ENCODE measurements around the gene MTHFD2L. TPM values are rescaled to one million over a fixed set of nuclear protein-coding genes. Genes with fewer than 3 reads are reported as not detected.

Gene MTHFD2L
- total RNA-seq, 2 experiments from 2014 or later: 8.6 to 9.3 TPM

DNA sequence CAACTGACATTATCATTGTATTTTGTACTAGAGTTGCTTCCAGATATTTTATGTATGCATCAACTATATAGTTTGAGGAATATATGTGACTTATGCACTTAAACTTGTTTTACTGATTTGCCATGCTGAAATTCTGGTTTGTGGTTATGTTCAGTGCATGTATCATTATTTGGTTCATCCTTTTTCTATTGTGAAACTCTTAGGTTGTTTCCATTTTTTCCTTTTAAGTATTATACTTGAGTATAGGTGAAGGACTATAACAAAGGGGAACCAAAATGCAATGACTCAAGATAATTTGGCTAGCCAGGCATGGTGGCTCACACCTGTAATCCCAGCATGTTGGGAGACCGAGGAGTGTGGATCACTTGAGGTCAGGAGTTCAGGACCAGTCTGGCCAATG, 129.2 kb downstream of the MTHFD2L start:
- ChIA-PET CTCF (no interaction called here), POLR2A (no interaction called here)

DNA sequence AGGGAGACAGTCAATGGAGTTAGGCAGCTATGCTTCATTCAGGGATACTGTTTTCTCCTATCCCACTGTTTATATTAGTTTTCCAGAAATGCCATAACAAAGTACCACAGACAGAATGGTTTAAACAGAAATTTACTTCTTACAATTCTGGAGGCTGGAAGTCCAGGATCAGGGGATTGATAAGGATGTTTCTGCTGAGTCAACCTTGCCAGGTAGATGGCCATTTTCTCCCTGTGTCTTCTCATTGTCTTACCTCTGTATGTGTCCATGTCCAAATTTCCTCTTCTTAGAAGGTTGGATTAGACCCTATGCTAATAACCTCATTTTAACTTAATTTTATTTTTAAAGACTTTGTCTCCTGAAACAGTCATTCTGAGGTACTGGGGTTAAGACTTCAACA, 129.9 kb downstream of the MTHFD2L start:
- POLR2A ChIA-PET: no interaction called here
- CTCF ChIA-PET: no interaction called here

DNA sequence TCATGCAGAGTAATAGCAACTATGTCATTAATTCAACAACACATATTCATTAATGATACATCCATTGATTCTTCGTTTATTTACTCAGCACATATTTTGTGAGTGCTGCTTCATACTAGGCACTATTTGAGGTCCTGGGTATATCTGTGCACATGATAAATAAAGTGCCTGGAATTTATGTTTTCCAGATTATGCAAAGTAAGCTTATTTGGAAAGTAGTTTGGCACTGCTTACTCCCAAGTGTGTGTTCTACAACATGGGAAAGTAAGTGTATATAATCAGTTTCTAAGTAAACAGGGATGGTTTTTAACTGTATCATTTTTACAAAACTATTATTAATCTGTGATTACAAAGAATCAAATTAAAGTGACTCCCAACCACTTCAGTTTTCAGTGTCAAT, 133.6 kb downstream of the MTHFD2L start:
- ChIA-PET POLR2A (no interaction called here), CTCF (no interaction called here)

DNA sequence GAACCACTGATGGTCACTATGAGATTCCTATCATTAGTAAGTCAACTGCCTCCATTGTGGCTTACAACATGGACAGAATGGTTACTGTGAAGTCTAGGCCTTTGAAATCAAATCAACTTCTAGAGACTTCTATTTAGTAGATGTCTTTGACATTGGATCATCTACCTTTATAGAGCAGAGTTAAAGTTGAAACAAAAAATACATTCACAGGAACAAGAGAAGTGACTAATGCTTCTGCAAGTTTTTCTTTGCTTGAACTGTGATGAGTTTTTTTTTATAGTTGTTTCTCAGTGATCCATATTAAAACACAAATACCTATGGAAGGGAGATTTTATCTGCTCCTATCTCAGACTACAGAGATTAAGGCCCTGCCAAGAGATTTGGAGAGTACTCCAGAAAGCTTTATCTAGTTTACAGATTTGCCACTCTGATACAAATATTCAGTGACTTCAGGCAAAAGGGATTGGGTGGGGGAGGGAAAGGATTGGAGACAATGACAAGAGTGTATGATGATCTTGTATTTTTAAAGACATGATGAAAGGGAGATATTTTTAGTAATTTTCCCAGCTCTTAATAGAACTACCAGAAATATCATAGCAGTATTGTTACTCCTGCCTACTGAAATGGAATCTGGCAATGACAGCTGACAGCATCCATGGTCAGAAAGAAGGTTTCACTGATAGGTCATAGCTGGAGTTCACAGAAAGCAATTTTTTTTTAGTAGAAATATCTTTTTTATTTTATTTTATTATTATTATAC, 134.4 kb downstream of the MTHFD2L start:
- ChIA-PET CTCF (no interaction called here), POLR2A (no interaction called here)

DNA sequence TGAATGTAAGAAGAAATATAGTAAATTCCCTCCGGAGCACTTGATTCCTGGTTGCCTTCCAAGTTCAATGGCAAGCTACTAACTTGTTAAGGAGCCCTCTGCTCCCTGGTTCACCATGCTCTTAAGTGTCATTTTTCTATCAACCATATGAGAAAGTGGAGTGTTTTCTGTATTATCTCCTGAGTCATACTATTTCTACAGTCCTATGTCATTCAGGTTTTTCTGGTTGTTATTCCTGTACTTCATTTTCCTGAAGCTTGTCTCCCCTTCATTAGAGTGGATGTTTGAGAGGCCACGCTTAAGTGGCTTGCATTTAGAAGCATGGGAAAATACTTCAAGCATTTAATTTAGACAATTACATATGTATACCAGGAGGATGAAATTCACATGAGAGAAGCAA, 135.6 kb downstream of the MTHFD2L start:
- ChIA-PET CTCF (no interaction called here), POLR2A (no interaction called here)

DNA sequence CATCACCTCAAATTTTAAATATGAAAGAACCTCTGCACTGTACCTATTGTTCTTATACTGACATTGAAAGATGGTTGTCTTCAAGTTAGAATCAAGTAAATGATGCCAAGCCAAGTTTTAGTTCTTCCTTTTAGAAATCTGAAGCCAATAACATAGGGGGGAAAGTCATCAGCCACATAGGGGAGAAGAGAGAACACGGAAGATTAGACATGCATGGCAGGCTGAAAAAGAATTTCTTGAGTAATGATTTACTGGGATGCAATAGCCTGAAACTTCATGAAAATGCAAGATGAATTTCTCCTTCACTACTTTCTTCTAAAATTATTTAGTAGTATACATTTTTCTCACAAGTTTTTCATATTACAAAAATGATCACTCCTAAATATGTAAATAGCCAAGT, 136.8 kb downstream of the MTHFD2L start:
- CTCF ChIA-PET: no interaction called here
- POLR2A ChIA-PET: no interaction called here

DNA sequence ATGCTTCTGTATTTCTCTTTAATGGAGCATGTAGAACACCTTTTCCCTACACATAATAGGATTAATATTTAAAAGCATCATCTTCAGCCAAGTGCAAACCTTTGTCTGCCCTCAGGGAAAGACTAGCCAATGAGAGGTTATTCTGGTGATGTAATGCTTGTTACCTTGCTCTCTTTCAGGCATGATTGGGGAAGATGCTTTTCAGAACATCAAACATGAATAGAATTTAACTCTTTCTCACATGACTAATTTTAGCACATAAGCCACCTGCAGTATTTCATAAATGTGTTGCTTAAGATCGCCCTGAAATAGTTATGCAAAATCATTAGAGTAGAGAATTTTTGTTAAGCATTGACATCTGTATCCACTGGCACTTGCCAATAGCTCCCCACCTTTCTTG, 139.6 kb downstream of the MTHFD2L start:
- CTCF ChIA-PET: no interaction called here
- POLR2A ChIA-PET: no interaction called here

DNA sequence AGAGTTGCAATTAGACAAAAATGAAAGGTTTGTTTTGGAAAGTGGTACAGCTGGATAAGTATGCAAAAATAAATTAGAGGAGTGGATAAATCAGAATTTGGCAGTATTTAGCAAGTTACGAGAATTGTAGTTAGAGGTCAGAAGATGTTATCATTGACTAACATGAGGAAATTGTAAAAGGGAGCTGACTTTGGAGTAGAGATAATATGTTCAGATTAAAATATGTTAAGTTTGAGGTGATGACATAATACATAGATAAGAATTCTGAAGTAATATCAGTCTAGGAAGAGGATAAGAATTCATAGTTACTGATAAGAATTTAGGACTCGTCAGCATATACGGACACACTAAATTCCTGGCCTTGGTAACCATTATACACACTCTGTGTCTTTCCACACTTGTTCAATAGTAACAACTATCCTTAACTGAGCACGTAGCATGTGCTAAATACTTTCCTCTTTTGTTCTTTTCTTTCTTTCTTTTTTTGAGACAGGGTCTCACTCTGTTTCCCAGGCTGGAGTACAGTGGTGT, 146.2 kb downstream of the MTHFD2L start:
- POLR2A ChIA-PET: no interaction called here
- CTCF ChIA-PET: no interaction called here

DNA sequence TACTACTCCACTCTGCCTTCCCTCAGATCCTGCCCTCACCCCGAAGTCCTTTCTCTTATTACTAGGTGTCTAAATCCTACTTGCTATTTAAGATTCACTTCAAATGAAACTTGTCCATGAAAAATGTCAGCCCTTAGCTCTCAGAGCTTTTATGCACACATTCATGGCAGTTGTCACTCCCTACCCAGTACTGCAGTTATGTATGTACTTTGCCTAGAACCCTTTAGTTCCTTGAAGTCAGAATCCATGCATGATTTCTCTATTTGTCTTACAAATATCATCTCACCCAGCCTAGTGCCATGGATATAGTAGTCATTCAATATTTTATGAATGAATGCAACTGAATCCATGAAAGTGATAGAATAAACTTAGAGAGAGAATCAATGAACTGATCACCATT, 147.1 kb downstream of the MTHFD2L start:
- CTCF ChIA-PET: no interaction called here
- POLR2A ChIA-PET: no interaction called here

DNA sequence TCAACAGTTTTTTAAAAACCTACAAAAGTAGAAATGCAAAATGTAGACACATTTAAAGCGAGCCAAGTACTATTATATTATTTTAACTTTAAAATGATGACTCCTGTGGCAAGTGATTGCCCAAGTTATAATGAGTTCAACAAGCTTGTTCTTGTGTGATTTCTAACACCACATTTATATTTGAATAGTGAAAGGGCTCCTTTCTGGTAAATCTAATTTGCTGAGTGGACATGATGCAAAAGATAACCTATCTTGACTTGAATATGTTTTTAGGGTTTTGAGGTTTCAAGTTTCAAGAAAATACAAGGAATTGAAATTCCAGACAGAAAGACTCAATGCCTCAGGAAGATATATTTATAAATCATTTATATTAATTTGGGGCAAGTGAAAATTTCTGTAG, 149.3 kb downstream of the MTHFD2L start:
- CTCF ChIA-PET: no interaction called here
- POLR2A ChIA-PET: no interaction called here

DNA sequence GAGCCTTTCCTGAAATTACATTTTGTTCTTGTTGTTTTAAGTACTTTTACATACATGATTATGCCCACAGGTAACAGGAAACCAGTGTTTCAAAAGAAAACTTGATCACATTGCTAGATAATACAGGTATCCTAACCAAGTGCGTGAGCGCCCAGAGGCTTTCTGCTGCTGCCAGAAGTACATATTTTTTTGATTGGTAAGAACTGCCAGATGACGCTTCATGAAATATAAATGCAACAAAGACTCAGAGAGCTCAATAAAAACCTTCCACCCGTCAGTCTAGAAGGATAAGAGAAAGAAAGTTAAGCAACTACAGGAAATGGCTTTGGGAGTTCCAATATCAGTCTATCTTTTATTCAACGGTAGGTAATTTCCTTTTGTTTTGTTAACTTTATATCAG, 150.3 kb downstream of the MTHFD2L start, which contains the start of gene EPGN:
Gene EPGN (plus strand): TSS at position 256 of the 400 bp plus-strand sequence. CDS start 64 bp downstream, at position 320.
- CTCF ChIA-PET: interaction anchor here (1.3 kb wide), 1 partner anchor 80 kb away, joined by 4 read pairs; no protein-coding TSS in a partner anchor
- POLR2A ChIA-PET: no interaction called here

DNA sequence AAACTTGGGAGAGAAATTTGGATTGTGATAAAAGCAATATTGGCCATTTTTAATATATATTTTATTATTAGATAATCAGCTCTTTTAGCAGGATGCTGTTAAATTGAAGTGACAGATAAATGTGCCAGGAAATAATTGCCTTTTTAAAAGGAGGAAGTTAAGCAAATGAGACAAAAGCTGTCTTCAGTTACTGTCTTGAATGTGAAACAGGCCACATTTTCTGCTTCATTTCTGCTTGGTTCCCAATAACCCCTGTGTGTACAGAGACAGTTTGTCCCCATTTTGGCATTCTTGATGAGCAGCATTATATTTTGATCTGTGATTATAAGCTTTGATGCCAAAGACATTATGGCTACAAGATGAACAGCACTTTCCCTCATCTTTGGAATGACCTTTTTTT, 151.3 kb downstream of the MTHFD2L start:
- POLR2A ChIA-PET: no interaction called here
- CTCF ChIA-PET: interaction anchor here (1.3 kb wide), 1 partner anchor 81 kb away, joined by 4 read pairs; no protein-coding TSS in a partner anchor

DNA sequence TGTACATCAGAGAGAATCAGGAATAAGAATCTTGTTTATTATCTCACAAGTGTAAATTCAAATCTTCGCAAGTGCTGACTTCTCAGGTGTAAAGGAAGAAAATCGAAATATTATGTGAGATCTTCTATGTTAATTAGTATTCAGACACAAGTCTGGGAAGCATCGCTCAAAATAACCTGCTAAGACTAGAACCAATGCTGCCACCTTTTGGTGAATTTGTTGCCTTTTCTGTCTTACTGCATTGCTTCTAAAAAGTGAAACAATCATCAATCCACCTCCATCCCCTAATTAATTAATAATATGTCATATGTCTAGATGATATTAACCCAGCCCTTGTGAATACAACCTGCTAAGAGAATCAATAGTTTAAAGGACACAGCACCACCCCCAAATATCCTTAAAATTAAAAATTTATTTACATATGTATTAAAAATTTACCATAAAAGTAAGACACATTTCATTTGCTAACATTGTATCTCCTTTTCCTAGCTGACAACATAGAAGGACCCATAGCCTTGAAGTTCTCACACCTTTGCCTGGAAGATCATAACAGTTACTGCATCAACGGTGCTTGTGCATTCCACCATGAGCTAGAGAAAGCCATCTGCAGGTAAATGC, 153.9 kb downstream of the MTHFD2L start:
- ChIA-PET CTCF (no interaction called here), POLR2A (no interaction called here)

DNA sequence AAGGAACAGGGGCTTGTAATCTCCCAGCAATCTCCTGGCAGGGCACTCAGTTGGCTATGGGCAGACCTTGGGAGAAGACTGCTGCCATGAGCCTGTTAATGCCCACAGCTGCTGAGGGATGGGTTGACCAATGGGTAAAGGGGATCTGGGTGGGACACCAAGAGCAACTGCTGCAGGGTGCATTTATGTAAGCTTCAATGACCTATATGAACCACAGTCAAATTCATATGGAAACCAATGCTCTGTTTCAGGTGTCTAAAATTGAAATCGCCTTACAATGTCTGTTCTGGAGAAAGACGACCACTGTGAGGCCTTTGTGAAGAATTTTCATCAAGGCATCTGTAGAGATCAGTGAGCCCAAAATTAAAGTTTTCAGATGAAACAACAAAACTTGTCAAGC, 156.4 kb downstream of the MTHFD2L start:
- POLR2A ChIA-PET: no interaction called here
- CTCF ChIA-PET: no interaction called here

DNA sequence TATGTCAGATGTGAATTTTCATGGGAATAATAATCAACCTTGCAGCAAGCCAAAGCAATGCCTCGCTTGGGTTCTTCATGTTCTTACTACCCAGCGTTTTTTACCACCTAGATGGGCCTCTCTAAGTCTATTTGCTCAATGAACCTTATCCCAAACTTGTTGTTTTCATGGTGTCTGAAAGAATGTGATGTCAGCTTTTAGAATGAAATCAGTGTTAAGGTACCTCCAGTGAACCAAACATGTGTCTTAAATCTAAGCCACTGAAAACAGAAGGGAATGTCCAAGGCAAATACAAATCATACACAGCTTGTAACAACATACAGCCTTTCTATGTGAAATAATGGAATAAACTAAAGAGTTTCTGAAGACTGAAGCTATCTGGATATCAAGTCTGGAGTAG, 157.0 kb downstream of the MTHFD2L start:
- CTCF ChIA-PET: no interaction called here
- POLR2A ChIA-PET: no interaction called here

DNA sequence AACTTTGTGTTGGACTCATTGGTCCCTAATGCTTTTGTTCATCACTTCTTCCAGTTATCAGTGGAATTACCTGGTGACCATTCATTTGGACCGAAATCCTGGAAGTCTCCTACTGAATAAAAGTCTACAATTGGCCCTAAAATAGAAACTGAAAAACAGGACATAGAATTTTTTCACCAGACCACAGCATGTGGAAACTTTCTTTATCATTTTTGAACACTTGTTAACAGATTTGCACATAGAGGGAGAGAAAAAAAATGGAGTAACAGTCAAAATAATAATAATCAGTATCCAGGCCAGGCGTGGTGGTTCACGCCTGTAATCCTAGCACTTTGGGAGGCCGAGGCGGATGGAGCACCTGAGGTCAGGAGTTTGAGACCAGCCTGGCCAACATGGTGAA, 157.5 kb downstream of the MTHFD2L start:
- ChIA-PET POLR2A (no interaction called here), CTCF (no interaction called here)

DNA sequence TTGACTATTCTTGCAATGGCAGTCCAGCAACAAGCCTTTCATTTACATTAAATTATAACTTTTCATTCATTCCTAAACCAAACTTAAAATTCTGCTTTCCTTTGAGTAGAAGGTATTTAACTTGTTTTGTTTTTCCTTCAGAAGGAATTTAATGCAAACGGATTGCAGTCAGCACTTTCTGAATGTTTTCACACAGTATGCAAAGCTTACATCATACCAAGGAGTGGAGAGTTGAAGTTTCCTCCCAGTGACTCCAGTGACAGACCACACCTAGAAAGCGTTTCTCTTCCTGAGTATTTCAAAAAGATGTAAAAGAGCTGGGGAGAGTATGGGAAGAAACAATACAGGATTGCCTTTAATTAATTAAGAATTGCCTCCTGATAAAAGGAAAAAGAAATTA, 158.5 kb downstream of the MTHFD2L start:
- CTCF ChIA-PET: no interaction called here
- POLR2A ChIA-PET: no interaction called here

DNA sequence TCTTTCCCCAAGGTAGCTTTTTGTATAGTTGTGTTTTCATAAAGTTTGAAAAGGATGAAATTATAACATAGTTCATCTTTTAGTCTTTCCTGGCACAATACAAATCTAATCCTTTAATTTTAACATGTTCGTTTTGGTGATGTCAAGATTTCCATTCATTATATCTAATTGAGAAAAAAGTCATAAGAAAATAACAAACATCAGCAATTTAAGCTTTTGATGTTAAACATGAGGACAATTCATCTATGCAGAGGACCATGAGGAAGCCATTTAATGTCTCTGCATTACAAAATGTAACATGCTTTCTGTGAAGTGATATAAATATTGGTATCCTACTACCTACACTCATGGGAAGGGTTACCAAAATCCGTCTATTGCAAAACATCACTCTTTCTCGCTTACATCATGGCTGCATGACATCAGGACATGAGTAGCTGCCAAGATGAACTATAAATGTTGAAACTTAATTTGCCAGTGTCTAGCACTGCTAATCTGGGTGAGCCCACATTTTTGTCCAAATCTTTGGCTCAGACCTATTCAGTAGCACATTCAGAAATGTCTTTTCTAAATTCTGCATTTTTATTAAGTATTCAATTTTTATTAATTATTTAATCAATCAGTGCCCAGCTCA, 159.8 kb downstream of the MTHFD2L start:
- POLR2A ChIA-PET: no interaction called here
- CTCF ChIA-PET: interaction anchor here (2.2 kb wide), 1 partner anchor 89 kb away, joined by 5 read pairs; no protein-coding TSS in a partner anchor

DNA sequence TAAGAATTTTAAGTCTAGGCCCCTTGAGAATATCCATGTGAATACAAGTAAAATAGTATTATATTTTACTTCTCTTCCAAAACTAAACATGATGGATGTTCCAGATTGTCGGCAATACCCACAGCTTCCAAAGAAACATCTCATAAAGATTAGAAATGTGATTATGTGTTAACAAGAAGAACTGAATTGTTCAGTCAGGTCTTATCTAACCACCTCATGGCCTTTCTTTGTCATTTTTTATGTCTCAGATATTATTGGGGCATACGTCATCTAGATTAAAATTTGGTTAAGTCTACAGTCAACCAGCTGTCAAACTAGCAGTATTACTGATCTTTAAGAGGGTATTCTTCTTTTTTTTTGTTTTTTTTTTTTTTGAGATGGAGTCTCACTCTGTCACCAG, 160.4 kb downstream of the MTHFD2L start:
- ChIA-PET CTCF (interaction anchor here (2.2 kb wide), 1 partner anchor 89 kb away, joined by 5 read pairs; no protein-coding TSS in a partner anchor), POLR2A (no interaction called here)

DNA sequence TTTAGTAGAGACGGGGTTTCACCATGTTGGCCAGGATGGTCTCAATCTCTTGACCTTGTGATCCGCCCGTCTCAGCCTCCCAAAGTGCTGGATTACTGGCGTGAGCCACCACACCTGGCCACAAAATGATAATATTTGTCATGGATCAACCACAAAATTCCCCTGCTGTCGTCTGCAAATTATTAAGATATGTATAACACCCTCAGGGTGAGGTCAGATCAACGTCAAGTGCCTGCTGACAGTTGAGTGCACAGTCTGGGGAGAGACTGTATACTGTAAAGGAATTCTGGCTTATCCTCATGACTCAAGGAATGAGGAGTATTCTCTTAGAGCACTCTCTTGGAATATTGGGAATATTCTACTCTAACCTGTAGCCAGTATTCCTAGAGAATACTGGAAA, 161.6 kb downstream of the MTHFD2L start:
- POLR2A ChIA-PET: no interaction called here
- CTCF ChIA-PET: interaction anchor here (2.2 to 2.3 kb wide), 2 partner anchors 91 to 356 kb away, joined by 5 read pairs; no protein-coding TSS in a partner anchor

DNA sequence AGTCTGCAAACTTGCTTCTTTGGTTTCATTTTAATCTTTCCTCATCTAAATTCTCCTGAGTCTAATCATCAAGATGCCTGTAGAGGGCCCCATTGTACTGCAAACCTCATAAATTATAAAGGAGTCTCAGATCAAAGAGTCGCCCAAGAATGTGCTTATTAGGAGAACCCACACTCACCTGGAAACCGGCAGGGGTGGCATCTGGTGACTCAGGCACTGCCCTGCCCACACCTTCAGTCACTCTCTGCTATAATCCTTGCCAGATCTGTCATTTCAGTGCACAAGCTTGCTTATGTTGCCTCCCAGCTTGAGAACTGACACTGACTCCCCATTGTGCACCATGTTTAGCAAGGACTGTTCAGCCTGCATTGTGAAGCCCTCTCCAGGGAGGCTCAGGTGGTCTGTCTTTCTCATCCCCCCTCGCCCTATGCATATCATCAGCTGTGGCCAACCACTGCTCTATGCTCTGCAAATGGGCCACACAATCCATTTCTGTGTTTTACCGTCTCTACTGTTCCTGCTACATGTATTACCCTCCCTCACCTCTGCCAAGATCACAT, 162.7 kb downstream of the MTHFD2L start:
- ChIA-PET CTCF (interaction anchor here (2.3 kb wide), 1 partner anchor 355 kb away, joined by 5 read pairs; no protein-coding TSS in a partner anchor), POLR2A (no interaction called here)
